SU-DHL-6 (cell line): Measurements from ENCODE around the gene COL25A1.

Experiments
- CTCF ChIP-seq: fragments of 200-600 bp; sonication (generic); IDR thresholded peaks from one replicate; pipeline ENCODE4 v1.5.1; 2017; ENCODE audit warnings: antibody characterized with exemption, mild to moderate bottlenecking, low read length, moderate library complexity; ENCODE audit not compliant: insufficient read depth, poor library complexity, severe bottlenecking
- EZH2phosphoT487 ChIP-seq: fragments of 200-600 bp; sonication (generic), shearing (Covaris generic); conservative IDR thresholded peaks from 2 replicates; pipeline ENCODE4 v1.6.1; 2018; ENCODE audit warnings: mild to moderate bottlenecking, antibody characterized with exemption, low read length, moderate library complexity, mixed read lengths

DNA sequence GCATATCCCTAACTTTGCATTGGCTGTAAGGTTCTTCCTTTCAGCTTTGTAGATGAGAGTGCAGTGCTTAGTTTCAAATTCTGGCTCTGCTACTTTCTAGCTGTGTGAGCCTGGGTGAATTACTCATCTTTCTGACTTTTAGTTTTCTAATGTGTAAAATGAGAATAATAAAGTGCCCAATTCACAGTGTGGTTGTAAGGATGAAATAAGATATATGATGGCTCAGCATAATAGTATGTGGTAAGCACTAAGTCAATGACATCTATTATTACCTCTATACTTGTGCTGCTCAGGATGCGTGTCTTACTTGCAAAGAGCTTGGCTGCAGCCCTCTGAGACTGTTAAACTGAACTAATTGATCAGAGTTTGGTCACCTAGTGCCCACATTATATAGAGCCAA lies 509.0 kb downstream of the COL25A1 start:
- no peak for TF ChIP-seq CTCF
- TF ChIP-seq EZH2phosphoT487 = no peak
